MV-4-11 (cell line): ENCODE measurements around the gene YIF1A.
A peak's percentile ranks its signal among the peaks of the same experiment; 100 is the strongest.
"Not testable (repeated sequence)": the region's sequence is repeated elsewhere in the genome, so short reads cannot be mapped to it uniquely, and the experiment has no call there.

ENCODE experiments used
- DNase-seq: peaks from one replicate; lab custom pipeline; 2025; lab: John Stamatoyannopoulos, UW

YIF1A gene

GRCh38 chr11:66326261-66327111 lies 37.5 kb upstream of the YIF1A start:
- no peak for DNase-seq

- DNase-seq, result peak; percentile 54
Observed at GRCh38 chr11:66325263-66325671, 36.3 kb upstream of the YIF1A start.

- DNase-seq, result no peak
Observed at GRCh38 chr11:66324664-66325063, 35.7 kb upstream of the YIF1A start.

- no peak for DNase-seq
Observed at GRCh38 chr11:66323684-66324083, 34.7 kb upstream of the YIF1A start.

- DNase-seq, result no peak
Observed at GRCh38 chr11:66322732-66323427, 33.9 kb upstream of the YIF1A start.

- DNase-seq, result no peak
Observed at GRCh38 chr11:66321606-66322005, 32.7 kb upstream of the YIF1A start.

- DNase-seq, result not testable (repeated sequence)
Observed at GRCh38 chr11:66320748-66321147, 31.8 kb upstream of the YIF1A start.

GRCh38 chr11:66320289-66320688 lies 31.3 kb upstream of the YIF1A start:
- not testable (repeated sequence) for DNase-seq

- no peak for DNase-seq
Observed at GRCh38 chr11:66318600-66318970, 29.6 kb upstream of the YIF1A start.

- peak; percentile 97 for DNase-seq
Observed at GRCh38 chr11:66317723-66318599, 29.0 kb upstream of the YIF1A start.

- DNase-seq, result no peak
Observed at GRCh38 chr11:66317322-66317722, 28.4 kb upstream of the YIF1A start.

GRCh38 chr11:66316849-66317251 lies 27.9 kb upstream of the YIF1A start, which contains the start of gene CD248:
Gene CD248, minus strand, starts transcription at chr11:66317044. Its CDS starts 17 bp downstream, at chr11:66317027.
- no peak for DNase-seq

GRCh38 chr11:66315921-66316811 lies 27.2 kb upstream of the YIF1A start:
- DNase-seq, result no peak

- DNase-seq, result no peak
Observed at GRCh38 chr11:66315498-66315885, 26.5 kb upstream of the YIF1A start.

- DNase-seq, result no peak
Observed at GRCh38 chr11:66314561-66315497, 25.9 kb upstream of the YIF1A start.

- no peak for DNase-seq
Observed at GRCh38 chr11:66314186-66314501, 25.2 kb upstream of the YIF1A start.

GRCh38 chr11:66313321-66314185 lies 24.6 kb upstream of the YIF1A start:
- no peak for DNase-seq

GRCh38 chr11:66312549-66313320 lies 23.8 kb upstream of the YIF1A start:
- peak; percentile 97 for DNase-seq
